Osteoblast (primary cell): ENCODE data around the gene PHLPP1. TPM values are rescaled to one million over a fixed set of nuclear protein-coding genes. Genes with fewer than 3 reads are reported as not detected.

ENCODE experiments used
- DNase-seq: peaks from one replicate; pipeline ENCODE4 v3.0.0; 2011; ENCODE audit warnings: low spot score, mixed read lengths; ENCODE audit not compliant: insufficient read length; ENCODE audit errors: missing footprints
- H2AFZ ChIP-seq: 2 replicates; pipeline ENCODE4 v1.6.0; 2011; ENCODE audit warnings: mild to moderate bottlenecking, low read length
- H3K27ac ChIP-seq: 2 replicates; pipeline ENCODE4 v1.5.1; 2011; ENCODE audit warnings: mild to moderate bottlenecking, low read depth, low read length, moderate library complexity
- H3K27me3 ChIP-seq: 2 replicates; pipeline ENCODE4 v1.6.0; 2012; ENCODE audit warnings: mild to moderate bottlenecking, control low read depth, inconsistent platforms, low read length, moderate library complexity; ENCODE audit not compliant: insufficient read depth
- H3K36me3 ChIP-seq: 2 replicates; pipeline ENCODE4 v1.5.1; 2011; ENCODE audit warnings: mild to moderate bottlenecking, low read length, control low read depth, moderate library complexity; ENCODE audit not compliant: insufficient read depth
- H3K4me1 ChIP-seq: 2 replicates; pipeline ENCODE4 v1.5.1; 2011; ENCODE audit warnings: mild to moderate bottlenecking, low read length, control low read depth, moderate library complexity; ENCODE audit not compliant: insufficient read depth
- H3K4me2 ChIP-seq: 2 replicates; pipeline ENCODE4 v1.6.0; 2011; ENCODE audit warnings: mild to moderate bottlenecking, low read length; ENCODE audit not compliant: insufficient read depth
- H3K4me3 ChIP-seq: fragments of 200-600 bp; sonication (generic); 3 replicates; pipeline ENCODE4 v1.5.1; 2012; ENCODE audit warnings: mild to moderate bottlenecking, low read length, inconsistent platforms; ENCODE audit not compliant: insufficient read depth
- H3K79me2 ChIP-seq: 2 replicates; pipeline ENCODE4 v1.6.0; 2012; ENCODE audit warnings: mild to moderate bottlenecking, low read length, control low read depth, inconsistent platforms; ENCODE audit not compliant: insufficient read depth
- H3K9me3 ChIP-seq: 2 replicates; pipeline ENCODE4 v1.5.1; 2011; ENCODE audit warnings: low read depth, low read length, control low read depth
- H4K20me1 ChIP-seq: 2 replicates; pipeline ENCODE4 v1.6.0; 2012; ENCODE audit warnings: mild to moderate bottlenecking, low read length, control low read depth; ENCODE audit not compliant: insufficient read depth
- total RNA-seq: library from RNA; depleted of rRNA; stranded (reverse); fragments of >200 nt; gene quantifications from 2 replicates; pipeline ENCODE4 v1.2.3, GENCODE V29; 2012
- TF ChIP-seq, protein P1 (sequence below): IDR thresholded peaks from 2 replicates; pipeline ENCODE4 v1.5.1; 2011; ENCODE audit warnings: mild to moderate bottlenecking, low read depth, low read length, moderate library complexity; ENCODE audit errors: extremely low read depth

The PHLPP1 gene
- total RNA-seq, 1 donor: 6.9 TPM

DNA sequence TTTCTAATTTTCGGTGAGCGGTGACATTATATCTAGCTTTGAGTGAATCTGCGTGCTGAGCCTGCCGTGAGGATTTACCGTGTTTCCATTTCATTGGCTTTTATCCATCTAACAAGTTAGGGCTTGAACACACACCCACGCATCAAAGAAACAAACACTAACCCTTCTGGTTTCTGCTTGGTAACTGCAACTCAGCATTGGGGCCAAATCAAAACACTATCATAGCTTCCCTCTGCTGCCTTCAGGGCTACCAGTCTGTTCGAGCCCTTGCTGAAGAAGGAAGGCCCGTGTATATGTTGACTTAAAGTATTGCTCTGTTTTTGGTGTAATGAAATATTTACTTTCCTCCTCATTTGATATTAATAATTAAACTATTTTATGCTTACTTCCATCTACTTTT is 227.2 kb downstream of the PHLPP1 start:
- no peaks in the 10 kb centered on the region for H3K36me3 ChIP-seq
- no peak overlapping the region for H3K4me3 ChIP-seq
- no peaks in the 10 kb centered on the region for H3K79me2 ChIP-seq
- H3K4me2 ChIP-seq: no peak overlapping the region
- TF ChIP-seq, protein P1, sequence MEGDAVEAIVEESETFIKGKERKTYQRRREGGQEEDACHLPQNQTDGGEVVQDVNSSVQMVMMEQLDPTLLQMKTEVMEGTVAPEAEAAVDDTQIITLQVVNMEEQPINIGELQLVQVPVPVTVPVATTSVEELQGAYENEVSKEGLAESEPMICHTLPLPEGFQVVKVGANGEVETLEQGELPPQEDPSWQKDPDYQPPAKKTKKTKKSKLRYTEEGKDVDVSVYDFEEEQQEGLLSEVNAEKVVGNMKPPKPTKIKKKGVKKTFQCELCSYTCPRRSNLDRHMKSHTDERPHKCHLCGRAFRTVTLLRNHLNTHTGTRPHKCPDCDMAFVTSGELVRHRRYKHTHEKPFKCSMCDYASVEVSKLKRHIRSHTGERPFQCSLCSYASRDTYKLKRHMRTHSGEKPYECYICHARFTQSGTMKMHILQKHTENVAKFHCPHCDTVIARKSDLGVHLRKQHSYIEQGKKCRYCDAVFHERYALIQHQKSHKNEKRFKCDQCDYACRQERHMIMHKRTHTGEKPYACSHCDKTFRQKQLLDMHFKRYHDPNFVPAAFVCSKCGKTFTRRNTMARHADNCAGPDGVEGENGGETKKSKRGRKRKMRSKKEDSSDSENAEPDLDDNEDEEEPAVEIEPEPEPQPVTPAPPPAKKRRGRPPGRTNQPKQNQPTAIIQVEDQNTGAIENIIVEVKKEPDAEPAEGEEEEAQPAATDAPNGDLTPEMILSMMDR: no peak
- H3K27ac ChIP-seq: no peak overlapping the region
- H2AFZ ChIP-seq: no peak overlapping the region
- no peaks in the 10 kb centered on the region for H3K27me3 ChIP-seq
- H3K4me1 ChIP-seq: peaks cover 4% of the 10 kb centered on the region
- no peaks in the 10 kb centered on the region for H3K9me3 ChIP-seq
- no peak for DNase-seq
- no peaks in the 10 kb centered on the region for H4K20me1 ChIP-seq

DNA sequence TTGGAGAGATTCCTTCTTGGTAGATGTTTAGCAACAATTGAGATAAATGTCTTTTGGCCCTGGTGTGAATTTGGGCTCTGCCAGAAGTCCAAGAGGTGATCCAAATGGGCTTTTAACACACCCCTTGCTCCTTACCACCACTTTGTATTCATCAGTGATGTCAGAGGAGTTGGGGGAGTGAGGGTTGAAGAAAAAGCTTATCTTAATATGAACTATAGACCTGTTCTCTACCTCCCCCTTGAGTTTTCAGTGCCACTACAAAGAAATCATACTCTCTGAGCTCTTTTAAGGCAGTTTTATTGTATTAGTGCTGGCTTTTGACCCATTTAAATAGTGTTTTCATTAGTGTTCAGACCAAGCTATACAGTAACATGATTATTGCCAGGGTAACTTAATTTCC is 229.1 kb downstream of the PHLPP1 start:
- Histone ChIP-seq H3K4me2 (no peak overlapping the region), H3K36me3 (no peaks in the 10 kb centered on the region), H4K20me1 (no peaks in the 10 kb centered on the region), H3K4me1 (no peaks in the 10 kb centered on the region), H3K4me3 (no peak overlapping the region), H2AFZ (no peak overlapping the region), H3K27ac (no peak overlapping the region), H3K27me3 (no peaks in the 10 kb centered on the region), H3K9me3 (no peaks in the 10 kb centered on the region), H3K79me2 (no peaks in the 10 kb centered on the region)
- TF ChIP-seq, protein P1: peak; percentile 15
- no peak for DNase-seq

DNA sequence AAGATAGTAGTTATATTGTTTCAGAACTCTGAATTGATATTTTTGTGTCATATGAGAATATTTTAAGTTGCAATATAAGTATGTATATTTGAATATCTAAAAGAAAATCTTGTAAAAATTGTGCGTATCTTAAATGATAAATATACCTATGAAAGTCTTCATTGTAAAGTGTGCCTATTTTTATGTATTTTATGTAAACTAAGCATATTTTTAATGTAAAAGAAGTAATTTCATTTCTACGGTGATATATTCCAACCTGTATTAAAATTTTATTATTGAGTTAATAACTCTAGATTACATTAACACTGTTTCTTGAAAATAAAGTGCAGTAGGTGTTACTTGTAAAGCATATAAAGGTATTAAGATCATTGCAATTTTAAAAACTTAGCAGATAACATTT is 233.4 kb downstream of the PHLPP1 start:
- H3K27me3 ChIP-seq: no peaks in the 10 kb centered on the region
- H3K36me3 ChIP-seq: no peaks in the 10 kb centered on the region
- H2AFZ ChIP-seq: no peak overlapping the region
- H3K27ac ChIP-seq: no peak overlapping the region
- H3K4me2 ChIP-seq: no peak overlapping the region
- no peaks in the 10 kb centered on the region for H3K4me1 ChIP-seq
- H3K4me3 ChIP-seq: no peak overlapping the region
- no peak for DNase-seq
- H3K9me3 ChIP-seq: no peaks in the 10 kb centered on the region
- H3K79me2 ChIP-seq: no peaks in the 10 kb centered on the region
- no peaks in the 10 kb centered on the region for H4K20me1 ChIP-seq
- TF ChIP-seq, protein P1: no peak

DNA sequence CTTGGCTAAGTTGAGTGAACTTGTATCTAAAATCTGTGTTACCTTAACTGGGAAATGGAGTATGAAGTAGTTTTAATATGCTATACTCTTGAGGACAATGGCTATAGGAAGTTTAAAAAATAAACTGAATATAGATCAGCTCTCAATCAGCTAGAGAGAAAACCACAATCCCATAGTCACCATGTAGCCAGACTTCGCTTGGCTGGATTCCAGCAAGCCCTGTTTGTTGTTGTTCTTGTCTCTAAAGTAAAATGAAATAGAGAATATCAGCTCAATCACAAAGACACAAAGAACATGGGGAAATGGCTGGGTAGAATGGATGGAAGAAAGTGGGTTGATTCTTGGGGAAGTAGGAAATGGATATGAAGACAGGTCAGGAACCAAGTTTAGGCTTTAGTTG is 234.9 kb downstream of the PHLPP1 start:
- Histone ChIP-seq H3K79me2 (no peaks in the 10 kb centered on the region), H3K4me2 (no peak overlapping the region), H3K27ac (no peak overlapping the region), H3K36me3 (no peaks in the 10 kb centered on the region), H4K20me1 (no peaks in the 10 kb centered on the region), H3K4me1 (no peaks in the 10 kb centered on the region), H3K27me3 (no peaks in the 10 kb centered on the region), H2AFZ (no peak overlapping the region), H3K9me3 (no peaks in the 10 kb centered on the region), H3K4me3 (no peak overlapping the region)
- TF ChIP-seq, protein P1: no peak
- DNase-seq: no peak
